IPS-20b (cell line): Measurements from ENCODE around the gene HAPLN1.

Source experiments
- H3K27ac ChIP-seq: one replicate; pipeline ENCODE4 v1.5.1; 2013; ENCODE audit warnings: low read length
- H3K27me3 ChIP-seq: 2 replicates; pipeline ENCODE4 v1.6.1; 2013; ENCODE audit warnings: mild to moderate bottlenecking, low read length, inconsistent platforms; ENCODE audit not compliant: insufficient read depth
- H3K36me3 ChIP-seq: 2 replicates; pipeline ENCODE4 v1.6.1; 2013; ENCODE audit warnings: low read depth, mild to moderate bottlenecking, inconsistent platforms, low read length, moderate library complexity; ENCODE audit not compliant: insufficient read depth
- H3K4me1 ChIP-seq: 2 replicates; pipeline ENCODE4 v1.6.1; 2013; ENCODE audit warnings: mild to moderate bottlenecking, control low read depth, inconsistent platforms, low read length, moderate library complexity; ENCODE audit not compliant: insufficient read depth
- H3K4me3 ChIP-seq: 2 replicates; pipeline ENCODE4 v1.5.1; 2013; ENCODE audit warnings: mild to moderate bottlenecking, low read length, inconsistent platforms
- H3K9ac ChIP-seq: 2 replicates; pipeline ENCODE4 v1.6.1; 2013; ENCODE audit warnings: low read depth, mild to moderate bottlenecking, inconsistent platforms, low read length, moderate library complexity
- H3K9me3 ChIP-seq: 2 replicates; pipeline ENCODE4 v1.6.1; 2013; ENCODE audit warnings: mild to moderate bottlenecking, low read depth, low read length, inconsistent platforms; ENCODE audit not compliant: insufficient read depth

Gene HAPLN1

DNA sequence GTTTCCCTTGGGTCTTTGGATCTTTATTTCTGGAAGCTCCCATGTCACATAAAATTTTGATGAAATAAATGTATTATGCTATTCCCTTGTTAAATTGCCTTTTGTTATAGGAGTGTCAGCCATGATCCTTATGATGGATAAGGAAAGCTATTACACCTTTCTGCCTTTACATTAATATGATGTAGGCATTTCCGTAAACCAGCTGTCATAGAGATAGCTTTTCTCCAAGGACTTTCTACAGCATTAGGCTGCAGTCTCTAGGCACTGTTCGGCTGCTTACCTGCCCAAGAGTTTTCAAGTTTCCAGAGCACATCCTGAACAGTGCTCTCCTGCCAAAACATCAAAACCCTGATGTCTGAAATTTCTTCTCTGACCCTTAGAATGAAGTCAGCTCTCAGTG lies 87.4 kb downstream of the HAPLN1 start:
- H3K27me3 ChIP-seq = no peaks in the 10 kb centered on the region
- H3K36me3 ChIP-seq = no peaks in the 10 kb centered on the region
- H3K4me3 ChIP-seq = no peak overlapping the region
- H3K9ac ChIP-seq = no peak overlapping the region
- H3K27ac ChIP-seq = no peak overlapping the region
- peaks cover 11% of the 10 kb centered on the region; the same call in 1 of the 2 replicates for H3K4me1 ChIP-seq
- no peaks in the 10 kb centered on the region for H3K9me3 ChIP-seq

DNA sequence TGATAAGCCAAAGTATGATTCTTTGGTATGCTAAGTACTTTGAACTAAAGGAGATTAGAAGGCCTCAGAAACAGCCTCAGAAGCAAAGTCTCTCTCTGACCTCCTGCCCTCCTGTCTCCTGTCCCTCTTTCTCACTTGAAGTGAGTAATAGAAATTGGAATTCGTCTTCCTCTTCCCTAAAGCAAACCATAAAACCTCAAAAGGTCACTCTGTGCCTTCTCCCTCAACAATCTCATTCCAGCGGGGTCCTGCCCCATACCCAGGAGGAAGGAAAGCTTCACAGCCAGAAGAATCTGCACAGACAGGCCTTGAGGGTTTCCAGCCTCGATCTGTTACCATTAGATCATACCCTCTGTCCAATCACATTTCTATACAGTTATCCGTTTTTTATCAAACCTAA lies 87.8 kb downstream of the HAPLN1 start:
- H3K9ac ChIP-seq = no peak overlapping the region

DNA sequence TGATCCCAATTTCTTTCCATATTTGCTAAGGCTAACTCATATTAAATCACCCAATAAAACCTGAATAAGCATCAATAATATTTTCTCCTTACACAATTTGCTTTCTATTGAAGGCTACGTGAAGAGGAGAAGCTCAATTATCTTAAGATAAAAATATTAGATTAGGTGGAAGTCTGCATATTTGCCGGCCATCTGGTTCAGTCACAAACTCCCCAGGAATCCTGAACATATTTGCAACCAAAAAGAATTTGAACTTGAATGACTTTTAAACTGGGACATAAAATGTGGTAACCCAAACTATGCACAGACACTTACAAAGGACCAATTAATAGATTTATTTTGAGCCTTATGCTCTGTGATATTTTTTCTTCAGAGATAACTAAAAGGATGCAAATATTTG lies 92.3 kb downstream of the HAPLN1 start:
- Histone ChIP-seq H3K9ac (no peak overlapping the region), H3K9me3 (no peaks in the 10 kb centered on the region), H3K27ac (no peak overlapping the region), H3K36me3 (no peaks in the 10 kb centered on the region), H3K4me3 (no peak overlapping the region), H3K4me1 (peaks cover 11% of the 10 kb centered on the region; the same call in 1 of the 2 replicates), H3K27me3 (no peaks in the 10 kb centered on the region)

More for the DNA sequence above, 87.8 kb downstream of the HAPLN1 start:
- H3K36me3 ChIP-seq = no peaks in the 10 kb centered on the region
- no peaks in the 10 kb centered on the region for H3K9me3 ChIP-seq
- no peak overlapping the region for H3K27ac ChIP-seq
- no peaks in the 10 kb centered on the region for H3K27me3 ChIP-seq
- H3K4me1 ChIP-seq = peaks cover 11% of the 10 kb centered on the region; the same call in 1 of the 2 replicates
- no peak overlapping the region for H3K4me3 ChIP-seq

DNA sequence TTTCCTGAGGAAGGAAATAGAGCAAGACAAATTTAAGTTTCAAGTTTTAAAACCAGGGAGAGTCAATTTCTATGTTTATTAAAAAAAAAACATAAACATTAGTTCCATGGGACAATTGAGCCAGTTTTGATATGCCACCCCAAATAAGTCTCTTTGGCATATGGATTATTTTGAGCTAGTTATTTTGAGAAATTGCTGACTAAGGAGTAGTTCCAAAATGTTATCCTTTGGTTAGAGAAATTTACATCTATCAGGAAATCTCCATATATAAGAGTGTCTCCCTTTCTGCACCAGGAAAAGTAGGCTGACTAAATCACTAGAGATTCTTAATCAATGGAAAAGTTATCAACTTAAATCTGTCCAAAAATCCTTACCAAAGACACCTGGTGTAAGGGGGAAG lies 105.8 kb downstream of the HAPLN1 start:
- H3K9ac ChIP-seq = no peak overlapping the region
- H3K4me3 ChIP-seq = no peak overlapping the region
- no peak overlapping the region for H3K27ac ChIP-seq
- H3K4me1 ChIP-seq = no peaks in the 10 kb centered on the region
- H3K36me3 ChIP-seq = no peaks in the 10 kb centered on the region
- H3K27me3 ChIP-seq = no peaks in the 10 kb centered on the region
- H3K9me3 ChIP-seq = peaks cover 7% of the 10 kb centered on the region; the same call in 1 of the 2 replicates

DNA sequence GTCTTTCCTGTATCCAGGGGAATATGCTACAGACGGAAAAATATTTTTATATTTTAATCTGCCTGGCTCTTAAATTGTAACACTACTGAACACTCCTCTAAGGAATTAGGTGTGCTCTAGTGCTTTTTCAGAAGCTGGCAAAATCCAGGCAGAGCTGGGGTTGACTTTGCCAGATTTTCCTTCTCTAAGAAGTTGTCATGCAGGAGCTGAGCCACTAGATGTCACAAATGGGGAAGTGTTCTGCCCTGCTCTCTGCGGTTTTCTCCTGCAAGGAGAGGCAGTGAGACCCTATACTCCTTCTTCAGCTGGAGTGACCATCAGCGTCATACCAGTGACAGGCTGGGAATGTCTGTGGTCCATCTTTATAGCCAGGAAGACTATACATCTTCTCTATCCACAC lies 112.5 kb downstream of the HAPLN1 start:
- Histone ChIP-seq H3K27me3 (no peaks in the 10 kb centered on the region), H3K27ac (no peak overlapping the region), H3K4me1 (no peaks in the 10 kb centered on the region), H3K4me3 (no peak overlapping the region), H3K9me3 (0 out of 2 replicates have a peak, but pooled peaks cover 2% of the 10 kb centered on the region), H3K36me3 (no peaks in the 10 kb centered on the region), H3K9ac (no peak overlapping the region)

DNA sequence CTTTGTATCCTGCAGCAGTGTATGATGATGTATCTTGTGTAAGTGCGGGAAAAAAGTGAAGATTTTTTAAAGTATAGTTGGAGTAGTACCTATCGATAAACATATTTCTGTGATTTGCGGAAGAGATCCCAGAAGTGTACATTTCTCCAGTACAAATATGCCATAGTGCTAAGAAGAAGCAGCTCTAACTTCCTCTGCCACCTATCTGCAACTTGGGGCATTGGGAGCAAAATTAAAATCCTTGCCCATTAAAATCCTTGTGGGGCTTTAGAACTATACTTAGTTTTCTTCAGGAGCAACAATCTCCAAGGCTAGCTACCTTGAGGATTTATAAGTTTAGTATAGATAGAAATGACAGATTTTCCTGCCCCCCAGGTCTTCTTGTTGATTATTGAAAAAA lies 125.4 kb downstream of the HAPLN1 start:
- Histone ChIP-seq H3K4me3 (no peak overlapping the region), H3K27me3 (no peaks in the 10 kb centered on the region), H3K9me3 (no peaks in the 10 kb centered on the region), H3K9ac (no peak overlapping the region), H3K27ac (no peak overlapping the region), H3K4me1 (no peaks in the 10 kb centered on the region), H3K36me3 (no peaks in the 10 kb centered on the region)

DNA sequence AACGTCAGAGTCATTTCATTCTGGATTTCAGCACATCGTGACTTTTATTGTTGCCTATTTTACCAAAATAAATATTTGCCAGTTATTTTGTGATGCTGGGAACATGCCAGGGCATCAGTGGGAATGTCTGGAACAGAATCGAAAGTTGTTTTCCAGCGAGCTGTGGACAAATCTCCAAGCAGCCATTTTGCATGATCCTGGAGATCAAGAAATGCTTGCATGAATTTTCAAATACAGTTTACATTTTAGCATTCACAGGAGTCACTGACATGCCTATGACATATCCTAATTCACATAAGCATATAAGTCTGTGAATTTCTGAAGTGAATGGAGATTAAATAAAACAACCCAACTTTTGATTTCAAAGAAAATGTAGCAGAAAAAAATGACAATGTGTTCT lies 129.7 kb downstream of the HAPLN1 start:
- Histone ChIP-seq H3K4me1 (no peaks in the 10 kb centered on the region), H3K27me3 (no peaks in the 10 kb centered on the region), H3K27ac (no peak overlapping the region)

DNA sequence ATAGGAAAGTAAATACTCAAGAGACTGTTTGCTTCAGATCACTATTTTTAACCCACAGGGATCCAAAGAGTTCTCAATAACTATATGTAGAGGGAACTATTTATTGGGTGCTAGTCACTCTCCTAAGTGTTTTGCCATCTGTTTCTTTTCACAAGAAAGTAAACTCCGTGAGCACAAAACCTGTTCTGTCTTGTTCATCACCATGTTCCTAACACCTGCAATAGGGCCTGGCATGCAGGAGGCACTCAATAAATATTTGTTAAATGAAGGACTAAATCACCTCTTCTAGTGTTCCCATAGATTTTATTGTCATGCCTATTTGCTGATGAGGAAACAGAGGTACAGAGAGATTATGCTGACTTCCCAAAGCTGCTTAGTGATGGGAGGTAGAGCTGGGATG lies 130.9 kb downstream of the HAPLN1 start:
- Histone ChIP-seq H3K9ac (no peak overlapping the region), H3K27ac (no peak overlapping the region), H3K36me3 (no peaks in the 10 kb centered on the region), H3K4me1 (no peaks in the 10 kb centered on the region), H3K27me3 (no peaks in the 10 kb centered on the region), H3K4me3 (no peak overlapping the region), H3K9me3 (no peaks in the 10 kb centered on the region)

More for the DNA sequence above, 129.7 kb downstream of the HAPLN1 start:
- no peaks in the 10 kb centered on the region for H3K36me3 ChIP-seq
- no peak overlapping the region for H3K4me3 ChIP-seq
- no peak overlapping the region for H3K9ac ChIP-seq
- no peaks in the 10 kb centered on the region for H3K9me3 ChIP-seq
